ENCODE data around the gene COL5A2.

Gene COL5A2

GRCh38 chr2:189151906-189152305 lies 27.7 kb downstream of the COL5A2 start:
- no peak for TF ChIP-seq CTCF (IDR thresholded peaks at IDR 0.05; ENCODE audit: insufficient read depth, low read length, poor library complexity, severe bottlenecking)
- no peak for TF ChIP-seq EZH2phosphoT487 (conservative IDR thresholded peaks at IDR 0.05; ENCODE audit: low read length)
- Histone ChIP-seq H3K9ac (ENCODE audit: low read length) (no peak overlapping the region), H3K4me2 (ENCODE audit: low read depth, low read length, poor library complexity, severe bottlenecking) (no peak overlapping the region), H2AFZ (ENCODE audit: low read depth, low read length, severe bottlenecking) (no peak overlapping the region), H3K4me3 (ENCODE audit: insufficient read depth, low read length, poor library complexity, severe bottlenecking) (no peak overlapping the region), H3K27ac (ENCODE audit: low read depth, low read length) (no peak overlapping the region), H3K36me3 (ENCODE audit: low read length) (no peaks in the 10 kb centered on the region), H3K79me2 (ENCODE audit: insufficient read depth, low read length) (no peaks in the 10 kb centered on the region), H3F3A (ENCODE audit: insufficient read depth) (no peaks in the 10 kb centered on the region), H3K27me3 (ENCODE audit: low read length) (no peaks in the 10 kb centered on the region), H3K9me2 (replicated peaks; ENCODE audit: insufficient read depth, low read length) (no peaks in the 10 kb centered on the region), H3K9me3 (ENCODE audit: insufficient read depth, low read length) (no peaks in the 10 kb centered on the region), H4K20me1 (ENCODE audit: low read depth, low read length) (no peaks in the 10 kb centered on the region)

GRCh38 chr2:189150033-189150432 lies 29.5 kb downstream of the COL5A2 start:
- no peaks in the 10 kb centered on the region for H3K79me2 ChIP-seq (ENCODE audit: insufficient read depth, low read length)
- H3F3A ChIP-seq (ENCODE audit: insufficient read depth), result no peaks in the 10 kb centered on the region
- H3K36me3 ChIP-seq (ENCODE audit: low read length), result no peaks in the 10 kb centered on the region
- H3K9me3 ChIP-seq (ENCODE audit: insufficient read depth, low read length), result no peaks in the 10 kb centered on the region
- H3K27me3 ChIP-seq (ENCODE audit: low read length), result no peaks in the 10 kb centered on the region
- no peak overlapping the region for H3K4me2 ChIP-seq (ENCODE audit: low read depth, low read length, poor library complexity, severe bottlenecking)
- no peak overlapping the region for H2AFZ ChIP-seq (ENCODE audit: low read depth, low read length, severe bottlenecking)
- TF ChIP-seq EZH2phosphoT487 (conservative IDR thresholded peaks at IDR 0.05; ENCODE audit: low read length), result no peak
- TF ChIP-seq CTCF (IDR thresholded peaks at IDR 0.05; ENCODE audit: insufficient read depth, low read length, poor library complexity, severe bottlenecking), result no peak
- H3K4me3 ChIP-seq (ENCODE audit: insufficient read depth, low read length, poor library complexity, severe bottlenecking), result no peak overlapping the region
- no peak overlapping the region for H3K27ac ChIP-seq (ENCODE audit: low read depth, low read length)
- no peak overlapping the region for H3K9ac ChIP-seq (ENCODE audit: low read length)
- H3K9me2 ChIP-seq (replicated peaks; ENCODE audit: insufficient read depth, low read length), result no peaks in the 10 kb centered on the region
- H4K20me1 ChIP-seq (ENCODE audit: low read depth, low read length), result no peaks in the 10 kb centered on the region

GRCh38 chr2:189147989-189148388 lies 31.6 kb downstream of the COL5A2 start:
- Histone ChIP-seq H3K4me3 (ENCODE audit: insufficient read depth, low read length, poor library complexity, severe bottlenecking) (no peak overlapping the region), H3K79me2 (ENCODE audit: insufficient read depth, low read length) (no peaks in the 10 kb centered on the region), H3F3A (ENCODE audit: insufficient read depth) (no peaks in the 10 kb centered on the region), H3K9me2 (replicated peaks; ENCODE audit: insufficient read depth, low read length) (no peaks in the 10 kb centered on the region), H4K20me1 (ENCODE audit: low read depth, low read length) (no peaks in the 10 kb centered on the region), H3K9me3 (ENCODE audit: insufficient read depth, low read length) (no peaks in the 10 kb centered on the region), H3K9ac (ENCODE audit: low read length) (no peak overlapping the region), H3K27ac (ENCODE audit: low read depth, low read length) (no peak overlapping the region), H3K27me3 (ENCODE audit: low read length) (no peaks in the 10 kb centered on the region), H3K36me3 (ENCODE audit: low read length) (no peaks in the 10 kb centered on the region), H3K4me2 (ENCODE audit: low read depth, low read length, poor library complexity, severe bottlenecking) (no peak overlapping the region), H2AFZ (ENCODE audit: low read depth, low read length, severe bottlenecking) (no peak overlapping the region)
- TF ChIP-seq CTCF (IDR thresholded peaks at IDR 0.05; ENCODE audit: insufficient read depth, low read length, poor library complexity, severe bottlenecking) (no peak), EZH2phosphoT487 (conservative IDR thresholded peaks at IDR 0.05; ENCODE audit: low read length) (no peak)
